Measurements from ENCODE around the gene DAPL1. TPM values are rescaled to one million over a fixed set of nuclear protein-coding genes. Genes with fewer than 3 reads are reported as not detected.

The DAPL1 gene
- total and polyA plus RNA-seq, 2 experiments from 2014 or later = not detected

DNA sequence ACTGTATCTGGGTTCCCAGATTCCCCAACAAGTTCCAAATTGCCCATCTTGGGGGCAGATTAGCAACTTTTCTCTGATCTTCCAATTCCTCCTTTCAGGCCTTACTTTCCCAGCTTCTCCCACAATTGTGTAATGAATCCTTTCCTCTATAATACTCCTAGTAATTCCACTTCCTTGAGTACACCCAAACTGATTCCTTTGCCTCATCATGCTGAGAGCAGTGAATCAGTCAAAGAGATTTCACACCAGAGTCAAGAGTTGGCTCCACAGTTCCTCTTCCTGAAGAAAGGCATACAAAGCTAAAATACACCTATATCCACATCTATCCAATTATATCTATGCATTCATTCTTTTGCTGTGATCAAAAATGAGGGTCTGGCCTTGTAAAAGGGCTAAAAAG, 28.6 kb upstream of the DAPL1 start:
- no peaks in the 10 kb centered on the region for H3K36me3 ChIP-seq (replicated peaks; ENCODE audit: insufficient read depth, low read depth)
- no peaks in the 10 kb centered on the region for H3K9me2 ChIP-seq (replicated peaks; ENCODE audit: insufficient read depth)
- no peak overlapping the region for H3K4me3 ChIP-seq
- no peak for TF ChIP-seq EZH2 (IDR thresholded peaks at IDR 0.05; ENCODE audit: borderline replicate concordance)
- TF ChIP-seq, protein P1, sequence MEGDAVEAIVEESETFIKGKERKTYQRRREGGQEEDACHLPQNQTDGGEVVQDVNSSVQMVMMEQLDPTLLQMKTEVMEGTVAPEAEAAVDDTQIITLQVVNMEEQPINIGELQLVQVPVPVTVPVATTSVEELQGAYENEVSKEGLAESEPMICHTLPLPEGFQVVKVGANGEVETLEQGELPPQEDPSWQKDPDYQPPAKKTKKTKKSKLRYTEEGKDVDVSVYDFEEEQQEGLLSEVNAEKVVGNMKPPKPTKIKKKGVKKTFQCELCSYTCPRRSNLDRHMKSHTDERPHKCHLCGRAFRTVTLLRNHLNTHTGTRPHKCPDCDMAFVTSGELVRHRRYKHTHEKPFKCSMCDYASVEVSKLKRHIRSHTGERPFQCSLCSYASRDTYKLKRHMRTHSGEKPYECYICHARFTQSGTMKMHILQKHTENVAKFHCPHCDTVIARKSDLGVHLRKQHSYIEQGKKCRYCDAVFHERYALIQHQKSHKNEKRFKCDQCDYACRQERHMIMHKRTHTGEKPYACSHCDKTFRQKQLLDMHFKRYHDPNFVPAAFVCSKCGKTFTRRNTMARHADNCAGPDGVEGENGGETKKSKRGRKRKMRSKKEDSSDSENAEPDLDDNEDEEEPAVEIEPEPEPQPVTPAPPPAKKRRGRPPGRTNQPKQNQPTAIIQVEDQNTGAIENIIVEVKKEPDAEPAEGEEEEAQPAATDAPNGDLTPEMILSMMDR (IDR thresholded peaks at IDR 0.05; ENCODE audit: poor library complexity) = no peak
- TF ChIP-seq EZH2phosphoT487 (IDR thresholded peaks at IDR 0.05; ENCODE audit: low read depth, severe bottlenecking, unreplicated experiment) = no peak
- no peaks in the 10 kb centered on the region for H4K20me1 ChIP-seq (ENCODE audit: insufficient read depth, poor library complexity, severe bottlenecking)
- DNase-seq (ENCODE audit: low spot score) = no peak
- no peak overlapping the region for H2AFZ ChIP-seq
- no peak overlapping the region for H3K4me2 ChIP-seq
- H3K27ac ChIP-seq = no peak overlapping the region
- no peaks in the 10 kb centered on the region for H3K79me2 ChIP-seq
- H3K27me3 ChIP-seq = no peaks in the 10 kb centered on the region
- no peaks in the 10 kb centered on the region for H3K4me1 ChIP-seq (ENCODE audit: insufficient read depth)
- no peaks in the 10 kb centered on the region for H3K9me3 ChIP-seq (ENCODE audit: low read depth)

DNA sequence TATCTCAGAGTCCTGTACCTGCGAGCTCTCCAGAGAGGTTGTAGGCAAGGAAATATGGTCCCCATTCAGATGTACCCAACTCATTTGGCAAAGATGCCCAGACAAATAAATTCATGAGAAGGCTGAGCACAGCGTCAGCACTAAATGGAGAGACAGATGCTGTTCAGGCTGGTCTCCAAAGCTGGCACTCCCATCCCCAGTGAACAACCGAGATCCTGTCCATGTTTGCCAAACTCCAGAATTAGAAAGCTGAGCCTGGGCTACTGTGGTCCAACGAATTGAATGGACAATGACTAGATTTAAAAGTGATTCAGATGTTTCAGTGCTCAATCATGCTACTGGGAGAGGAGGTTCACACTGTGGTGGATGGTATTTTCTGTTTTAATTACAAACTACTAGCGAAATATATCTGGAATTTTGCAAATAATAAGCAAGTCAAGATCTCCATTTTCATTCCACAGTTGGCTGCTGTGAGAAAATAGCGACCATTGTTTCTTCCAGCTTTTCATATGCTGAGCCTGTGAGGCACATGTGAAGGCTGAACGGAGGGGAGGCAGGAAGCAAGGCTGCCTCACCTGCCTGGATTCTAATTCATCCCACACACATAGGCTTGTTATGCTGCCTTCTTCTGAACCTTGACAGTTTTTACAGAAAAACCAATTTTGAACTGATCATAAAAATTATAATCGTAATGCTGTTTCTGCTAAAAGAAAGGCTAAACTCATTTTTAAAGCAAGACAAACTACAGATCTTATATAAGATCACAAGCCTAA, 22.6 kb upstream of the DAPL1 start:
- WGBS (ENCODE audit: low lambda C conversion rate, missing lambda C conversion rate) = 79% methylated on average over 8 of the region's 8 CpGs
- Histone ChIP-seq H3K79me2 (no peaks in the 10 kb centered on the region), H3K27me3 (no peaks in the 10 kb centered on the region), H3K9me2 (replicated peaks; ENCODE audit: insufficient read depth) (no peaks in the 10 kb centered on the region), H3K4me1 (ENCODE audit: insufficient read depth) (no peaks in the 10 kb centered on the region), H3K4me2 (no peak overlapping the region), H3K9me3 (ENCODE audit: low read depth) (no peaks in the 10 kb centered on the region), H3K27ac (no peak overlapping the region), H3K4me3 (no peak overlapping the region), H4K20me1 (ENCODE audit: insufficient read depth, poor library complexity, severe bottlenecking) (no peaks in the 10 kb centered on the region), H2AFZ (no peak overlapping the region), H3K36me3 (replicated peaks; ENCODE audit: insufficient read depth, low read depth) (no peaks in the 10 kb centered on the region)
- no peak for DNase-seq (ENCODE audit: low spot score)
- TF ChIP-seq EZH2phosphoT487 (IDR thresholded peaks at IDR 0.05; ENCODE audit: low read depth, severe bottlenecking, unreplicated experiment) = no peak
- TF ChIP-seq, protein P1 (IDR thresholded peaks at IDR 0.05; ENCODE audit: poor library complexity) = no peak
- TF ChIP-seq EZH2 (IDR thresholded peaks at IDR 0.05; ENCODE audit: borderline replicate concordance) = no peak

DNA sequence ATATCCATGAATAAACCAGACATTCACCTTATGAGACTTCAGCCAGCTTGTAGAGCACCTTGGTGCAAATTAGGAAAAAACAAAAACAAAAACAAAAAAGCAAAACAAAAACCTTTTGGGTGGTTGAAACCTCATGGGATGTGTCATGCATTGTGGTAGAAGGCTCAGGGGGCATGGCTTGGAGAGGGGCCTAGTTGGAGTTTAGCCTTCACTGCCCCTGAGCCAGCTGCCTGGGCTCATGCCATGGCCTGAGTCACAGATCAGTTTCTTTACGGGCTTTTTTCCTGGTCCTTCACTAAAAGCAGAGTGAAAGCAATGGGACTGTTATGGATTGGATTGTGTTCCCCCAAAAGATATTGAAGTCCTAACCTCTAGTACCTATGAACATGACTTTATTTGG, 22.0 kb upstream of the DAPL1 start:
- Histone ChIP-seq H3K4me2 (no peak overlapping the region), H4K20me1 (ENCODE audit: insufficient read depth, poor library complexity, severe bottlenecking) (no peaks in the 10 kb centered on the region), H2AFZ (no peak overlapping the region), H3K4me1 (ENCODE audit: insufficient read depth) (peaks cover 5% of the 10 kb centered on the region), H3K79me2 (no peaks in the 10 kb centered on the region), H3K27ac (no peak overlapping the region), H3K9me3 (ENCODE audit: low read depth) (no peaks in the 10 kb centered on the region), H3K9me2 (replicated peaks; ENCODE audit: insufficient read depth) (no peaks in the 10 kb centered on the region), H3K4me3 (no peak overlapping the region), H3K27me3 (no peaks in the 10 kb centered on the region), H3K36me3 (replicated peaks; ENCODE audit: insufficient read depth, low read depth) (no peaks in the 10 kb centered on the region)
- no peak for DNase-seq (ENCODE audit: low spot score)
- 95% methylated on average over 1 of the region's 1 CpG for WGBS (ENCODE audit: low lambda C conversion rate, missing lambda C conversion rate)
- TF ChIP-seq EZH2 (IDR thresholded peaks at IDR 0.05; ENCODE audit: borderline replicate concordance) (no peak), EZH2phosphoT487 (IDR thresholded peaks at IDR 0.05; ENCODE audit: low read depth, severe bottlenecking, unreplicated experiment) (no peak)
- TF ChIP-seq, protein P1 (IDR thresholded peaks at IDR 0.05; ENCODE audit: poor library complexity) = no peak

Measured in hepatocyte (in vitro differentiated cells).